ENCODE measurements around the gene GID4.

DNA sequence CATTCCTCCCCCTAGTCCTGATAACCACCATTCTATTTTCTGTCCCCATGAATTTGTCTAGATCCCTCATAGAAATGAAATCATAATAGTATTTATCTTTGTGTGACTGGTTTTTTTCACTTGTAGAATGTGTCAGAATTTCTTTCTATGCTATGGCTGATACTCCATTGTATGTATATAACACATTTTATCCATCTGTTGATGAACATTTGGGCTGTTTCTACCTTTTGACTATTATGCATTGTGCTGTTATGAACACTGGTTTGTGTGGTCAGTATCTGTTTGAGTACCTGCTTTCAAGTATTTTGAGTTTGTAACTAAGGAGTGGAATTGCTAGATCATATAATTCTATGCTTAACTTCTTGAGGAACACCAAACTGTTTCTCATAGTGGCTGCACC is 32.5 kb downstream of the GID4 start:
- TF ChIP-seq, protein P1, sequence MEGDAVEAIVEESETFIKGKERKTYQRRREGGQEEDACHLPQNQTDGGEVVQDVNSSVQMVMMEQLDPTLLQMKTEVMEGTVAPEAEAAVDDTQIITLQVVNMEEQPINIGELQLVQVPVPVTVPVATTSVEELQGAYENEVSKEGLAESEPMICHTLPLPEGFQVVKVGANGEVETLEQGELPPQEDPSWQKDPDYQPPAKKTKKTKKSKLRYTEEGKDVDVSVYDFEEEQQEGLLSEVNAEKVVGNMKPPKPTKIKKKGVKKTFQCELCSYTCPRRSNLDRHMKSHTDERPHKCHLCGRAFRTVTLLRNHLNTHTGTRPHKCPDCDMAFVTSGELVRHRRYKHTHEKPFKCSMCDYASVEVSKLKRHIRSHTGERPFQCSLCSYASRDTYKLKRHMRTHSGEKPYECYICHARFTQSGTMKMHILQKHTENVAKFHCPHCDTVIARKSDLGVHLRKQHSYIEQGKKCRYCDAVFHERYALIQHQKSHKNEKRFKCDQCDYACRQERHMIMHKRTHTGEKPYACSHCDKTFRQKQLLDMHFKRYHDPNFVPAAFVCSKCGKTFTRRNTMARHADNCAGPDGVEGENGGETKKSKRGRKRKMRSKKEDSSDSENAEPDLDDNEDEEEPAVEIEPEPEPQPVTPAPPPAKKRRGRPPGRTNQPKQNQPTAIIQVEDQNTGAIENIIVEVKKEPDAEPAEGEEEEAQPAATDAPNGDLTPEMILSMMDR (conservative IDR thresholded peaks at IDR 0.05; ENCODE audit: low read depth, low read length) = no peak
- TF ChIP-seq, protein P2, sequence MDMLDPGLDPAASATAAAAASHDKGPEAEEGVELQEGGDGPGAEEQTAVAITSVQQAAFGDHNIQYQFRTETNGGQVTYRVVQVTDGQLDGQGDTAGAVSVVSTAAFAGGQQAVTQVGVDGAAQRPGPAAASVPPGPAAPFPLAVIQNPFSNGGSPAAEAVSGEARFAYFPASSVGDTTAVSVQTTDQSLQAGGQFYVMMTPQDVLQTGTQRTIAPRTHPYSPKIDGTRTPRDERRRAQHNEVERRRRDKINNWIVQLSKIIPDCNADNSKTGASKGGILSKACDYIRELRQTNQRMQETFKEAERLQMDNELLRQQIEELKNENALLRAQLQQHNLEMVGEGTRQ (IDR thresholded peaks at IDR 0.05; ENCODE audit: low read depth, low read length) = no peak
- no peak for TF ChIP-seq CEBPB (IDR thresholded peaks at IDR 0.05; ENCODE audit: low read depth, low read length)
- TF ChIP-seq POLR2A (IDR thresholded peaks at IDR 0.05; ENCODE audit: low read depth, low read length) = no peak
- no peak for TF ChIP-seq RFX5 (IDR thresholded peaks at IDR 0.05; ENCODE audit: low read depth, low read length)
- TF ChIP-seq MAFK (IDR thresholded peaks at IDR 0.05; ENCODE audit: low read depth, low read length) = no peak
- TF ChIP-seq, protein P3, sequence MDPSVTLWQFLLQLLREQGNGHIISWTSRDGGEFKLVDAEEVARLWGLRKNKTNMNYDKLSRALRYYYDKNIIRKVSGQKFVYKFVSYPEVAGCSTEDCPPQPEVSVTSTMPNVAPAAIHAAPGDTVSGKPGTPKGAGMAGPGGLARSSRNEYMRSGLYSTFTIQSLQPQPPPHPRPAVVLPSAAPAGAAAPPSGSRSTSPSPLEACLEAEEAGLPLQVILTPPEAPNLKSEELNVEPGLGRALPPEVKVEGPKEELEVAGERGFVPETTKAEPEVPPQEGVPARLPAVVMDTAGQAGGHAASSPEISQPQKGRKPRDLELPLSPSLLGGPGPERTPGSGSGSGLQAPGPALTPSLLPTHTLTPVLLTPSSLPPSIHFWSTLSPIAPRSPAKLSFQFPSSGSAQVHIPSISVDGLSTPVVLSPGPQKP (IDR thresholded peaks at IDR 0.05; ENCODE audit: borderline replicate concordance, low read depth, low read length) = no peak
- no peak for TF ChIP-seq RCOR1 (IDR thresholded peaks at IDR 0.05; ENCODE audit: insufficient replicate concordance, low read length)
- TF ChIP-seq RAD21 (IDR thresholded peaks at IDR 0.05; ENCODE audit: low read length) = no peak
- TF ChIP-seq SMC3 (IDR thresholded peaks at IDR 0.05; ENCODE audit: low read depth, low read length) = no peak
- no peak for TF ChIP-seq NFE2L2 (IDR thresholded peaks at IDR 0.05; ENCODE audit: low read depth, low read length)
- TF ChIP-seq FOS (IDR thresholded peaks at IDR 0.05; ENCODE audit: low read depth, low read length) = no peak
- no peak for TF ChIP-seq BHLHE40 (IDR thresholded peaks at IDR 0.05; ENCODE audit: low read depth, low read length)

Measured in IMR-90 (cell line).